ENCODE results near the gene FILIP1L. TPM values are rescaled to one million over a fixed set of nuclear protein-coding genes. Genes with fewer than 3 reads are reported as not detected.
A peak's percentile ranks its signal among the peaks of the same experiment; 100 is the strongest.

The FILIP1L gene
- total and polyA plus RNA-seq, 2 of the 4 experiments (the other 2 are of a cell fraction) = 11.5 to 19.9 TPM

DNA sequence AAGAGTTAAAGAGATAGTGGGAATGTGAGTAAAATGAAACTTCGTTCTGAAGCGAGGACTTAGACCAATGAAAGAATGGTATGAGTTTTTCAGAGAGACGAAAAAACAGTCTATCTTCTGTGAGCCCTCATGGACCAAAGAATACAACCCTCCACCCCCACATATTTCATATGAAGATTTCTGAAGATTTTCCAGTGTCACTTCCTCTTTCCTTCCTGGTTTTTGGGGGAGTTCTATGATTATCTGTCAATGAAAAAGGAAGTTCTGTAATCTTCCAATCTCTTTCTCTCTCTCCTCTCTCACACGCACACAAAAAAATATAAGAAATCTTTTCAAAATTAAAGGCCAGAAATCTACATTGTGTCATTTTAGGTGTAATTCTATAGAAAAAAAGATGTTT lies 269.0 kb downstream of the FILIP1L start:
- BruUV-seq (replicated peaks) = no TSS peak
- Histone ChIP-seq H4K5ac (ENCODE audit: low read depth, low read length) (no peak overlapping the region), H4K20me1 (ENCODE audit: insufficient read depth, low read length) (peaks cover 12% of the 10 kb centered on the region), H3K4me1 (ENCODE audit: control insufficient read depth, insufficient read depth, low read length) (peaks cover 15% of the 10 kb centered on the region), H3K9ac (ENCODE audit: low read depth, low read length) (no peak overlapping the region), H2BK20ac (ENCODE audit: low read depth, low read length) (no peak overlapping the region), H3K9me1 (ENCODE audit: insufficient read depth, low read length) (peaks cover 12% of the 10 kb centered on the region), H3K4ac (ENCODE audit: low read depth, low read length) (no peak overlapping the region), H2BK120ac (ENCODE audit: low read depth, low read length) (peak overlapping the region; percentile 13; the same call in 1 of the 2 replicates), H3K18ac (ENCODE audit: low read depth, low read length) (no peak overlapping the region), H3K27me3 (ENCODE audit: control insufficient read depth, insufficient read depth, low read length) (no peaks in the 10 kb centered on the region), H4K91ac (ENCODE audit: insufficient read depth, low read depth, low read length) (no peak overlapping the region), H2AK5ac (ENCODE audit: low read depth, low read length) (no peak overlapping the region), H3K4me2 (ENCODE audit: low read depth, low read length) (no peak overlapping the region), H2BK15ac (ENCODE audit: low read depth, low read length) (no peak overlapping the region; the same call in 2 of the 3 replicates), H3K9me3 (ENCODE audit: control insufficient read depth, insufficient read depth, low read length) (no peaks in the 10 kb centered on the region), H3K36me3 (ENCODE audit: control insufficient read depth, insufficient read depth, low read length) (peaks cover 12% of the 10 kb centered on the region), H2AFZ (replicated peaks; ENCODE audit: low read length, poor library complexity) (no peak overlapping the region), H3K27ac (ENCODE audit: insufficient read depth, low read length) (no peak overlapping the region), H3K23ac (ENCODE audit: low read depth, low read length) (no peak overlapping the region), H2BK5ac (ENCODE audit: low read depth, low read length, poor library complexity, severe bottlenecking) (no peak overlapping the region), H2AK9ac (replicated peaks; ENCODE audit: low read depth, low read length, poor library complexity) (no peak overlapping the region), H3K14ac (replicated peaks; ENCODE audit: low read depth, low read length) (no peak overlapping the region; the same call in 1 of the 2 replicates), H3K56ac (ENCODE audit: extremely low read depth, insufficient read depth, low read length) (no peak overlapping the region), H4K8ac (ENCODE audit: low read depth in 2 of 2, low read length in 2 of 2) (no peak overlapping the region), H3K4me3 (ENCODE audit: insufficient read depth, low read depth, low read length) (no peak overlapping the region), H3K79me1 (ENCODE audit: low read depth in 1 of 2, low read length in 2 of 2) (peaks cover 29 to 62% of the 10 kb centered on the region in 2 experiments)
- in situ Hi-C loops (cut with MboI; ENCODE audit: low sequenced_read_pairs) = loop anchor here (25.0 kb wide), 1 partner anchor 892 kb away; no protein-coding TSS in a partner anchor
- TF ChIP-seq CHD1 (IDR thresholded peaks at IDR 0.05; ENCODE audit: low read depth, low read length) (no peak), CEBPB (IDR thresholded peaks at IDR 0.05; ENCODE audit: low read depth, low read length) (no peak), BHLHE40 (IDR thresholded peaks at IDR 0.05; ENCODE audit: low read depth, low read length) (no peak), RFX5 (IDR thresholded peaks at IDR 0.05; ENCODE audit: low read depth, low read length) (no peak), RAD21 (IDR thresholded peaks at IDR 0.05; ENCODE audit: low read length) (no peak), NFE2L2 (IDR thresholded peaks at IDR 0.05; ENCODE audit: low read depth, low read length) (no peak), MAZ (IDR thresholded peaks at IDR 0.05; ENCODE audit: borderline replicate concordance, low read depth, low read length) (no peak), POLR2A (IDR thresholded peaks at IDR 0.05; ENCODE audit: low read depth, low read length) (no peak), FOS (IDR thresholded peaks at IDR 0.05; ENCODE audit: low read depth, low read length) (no peak)
- TF ChIP-seq, protein P1, sequence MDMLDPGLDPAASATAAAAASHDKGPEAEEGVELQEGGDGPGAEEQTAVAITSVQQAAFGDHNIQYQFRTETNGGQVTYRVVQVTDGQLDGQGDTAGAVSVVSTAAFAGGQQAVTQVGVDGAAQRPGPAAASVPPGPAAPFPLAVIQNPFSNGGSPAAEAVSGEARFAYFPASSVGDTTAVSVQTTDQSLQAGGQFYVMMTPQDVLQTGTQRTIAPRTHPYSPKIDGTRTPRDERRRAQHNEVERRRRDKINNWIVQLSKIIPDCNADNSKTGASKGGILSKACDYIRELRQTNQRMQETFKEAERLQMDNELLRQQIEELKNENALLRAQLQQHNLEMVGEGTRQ (IDR thresholded peaks at IDR 0.05; ENCODE audit: low read depth, low read length) = no peak
- no peak for ATAC-seq (ENCODE audit: low read depth)
- ChIA-PET POLR2A (ENCODE audit: unreplicated experiment) (no interaction called here), CTCF (interaction anchor here (2.5 kb wide), 1 partner anchor 409 kb away, joined by 16 read pairs; no protein-coding TSS in a partner anchor)
- dilution Hi-C loops (cut with HindIII; ENCODE audit: low sequenced_read_pairs, unreplicated experiment) = no loop called here
- no peak for DNase-seq
- intact Hi-C loops (cut with micrococcal nuclease) = no loop called here
- 100% methylated on average over 1 of the region's 4 CpGs; no CpG with 5 or more reads in 1 of the 2 experiments for WGBS, 2 experiments (ENCODE audit: extremely low coverage in 2 of 2, insufficient read length in 1 of 2)

All from IMR-90 (cell line).